SKM-1 (cell line): Measurements from ENCODE around the gene ZFYVE28.

Source experiments
- DNase-seq: peaks from one replicate; lab custom pipeline; 2025; ENCODE audit not compliant: unreplicated experiment; lab: John Stamatoyannopoulos, UW

ZFYVE28 gene

DNA sequence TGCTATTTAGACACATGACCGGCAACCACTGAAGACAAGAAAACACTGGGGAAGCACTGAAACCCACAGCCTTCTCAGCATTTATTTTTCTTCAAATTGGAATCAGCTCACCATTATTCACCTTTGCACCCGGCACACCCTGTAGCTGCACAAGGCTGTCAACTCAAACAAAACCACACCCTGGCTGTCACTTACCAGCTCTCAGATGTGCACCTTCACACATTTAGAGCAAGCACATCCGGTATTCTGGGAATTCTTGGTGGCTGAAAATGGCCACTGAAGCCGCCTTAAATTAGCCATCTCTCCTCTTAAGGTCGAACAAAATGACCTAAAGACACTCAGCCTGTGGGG, 5.9 kb downstream of the ZFYVE28 start:
- DNase-seq: no peak

DNA sequence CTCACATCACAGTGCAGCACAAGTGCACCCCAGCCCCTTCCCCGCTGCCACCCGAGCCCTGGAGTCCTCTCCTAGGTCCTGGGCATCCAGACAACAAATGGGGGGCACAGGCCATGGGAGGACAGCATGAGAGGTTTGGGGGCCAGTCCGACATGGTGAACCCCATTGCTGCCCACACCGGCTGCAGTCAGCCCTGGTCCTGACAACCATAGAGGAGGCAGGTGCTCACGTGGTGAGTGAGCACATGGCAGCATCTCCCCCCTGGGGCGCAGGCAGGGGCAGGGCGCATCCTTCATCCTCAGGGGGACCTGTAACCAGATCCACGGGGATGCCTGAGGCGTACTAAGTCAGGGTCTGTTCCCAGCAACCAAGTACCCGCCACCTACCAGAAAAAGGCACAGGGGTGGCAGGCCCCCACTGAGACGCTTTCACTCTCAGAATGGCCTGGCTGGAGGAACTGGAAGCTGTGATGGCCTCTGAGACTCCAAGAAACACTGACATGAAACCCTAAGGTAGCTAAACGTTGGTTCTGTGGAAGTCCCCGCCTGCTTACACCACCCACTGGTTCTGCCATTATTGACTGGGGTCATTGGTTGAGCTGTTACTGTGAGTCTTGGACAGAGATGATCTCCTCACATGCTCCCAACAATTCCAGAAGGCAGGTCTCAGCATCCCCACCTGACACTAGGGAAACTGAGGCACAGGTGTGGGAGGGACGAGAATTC, 6.5 kb downstream of the ZFYVE28 start:
- DNase-seq: no peak

DNA sequence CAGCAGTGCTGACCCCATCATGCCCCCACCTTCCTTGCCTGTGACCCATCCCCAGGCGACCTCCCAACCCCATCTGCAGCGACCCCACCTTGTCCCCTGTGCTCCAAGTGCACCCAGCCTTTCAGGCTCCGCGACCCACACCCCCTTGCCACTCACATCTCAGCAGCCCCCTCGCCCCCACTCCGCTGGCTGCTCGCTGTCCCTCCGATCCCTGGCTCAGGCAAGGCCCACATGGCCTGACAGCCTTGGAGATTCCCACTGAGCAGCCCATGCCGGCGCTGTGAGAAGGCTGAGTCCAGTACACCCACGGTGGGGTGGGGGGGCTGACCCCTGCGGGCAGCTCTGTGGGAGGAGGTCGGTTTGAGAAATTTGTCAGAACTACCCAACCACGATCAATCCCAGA, 9.1 kb downstream of the ZFYVE28 start:
- no peak for DNase-seq

DNA sequence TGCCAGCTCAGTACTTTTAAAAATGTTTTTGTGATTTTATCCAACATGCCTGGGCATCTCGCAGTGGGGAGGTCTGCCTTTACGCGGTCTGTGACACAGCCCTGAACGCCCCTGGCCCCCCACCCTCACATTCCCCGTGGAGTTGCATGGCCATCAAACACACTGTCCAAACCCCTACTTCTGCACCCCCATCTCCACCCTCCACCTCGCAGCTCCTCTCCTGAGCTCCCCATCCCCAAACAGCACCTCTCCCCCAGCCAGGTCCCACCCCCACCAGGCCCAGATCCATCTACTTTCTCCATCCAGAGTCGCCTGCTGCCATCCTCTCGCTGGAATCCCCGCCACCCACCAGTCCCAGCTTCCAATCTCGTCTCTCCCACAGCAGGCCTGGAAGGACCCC, 9.5 kb downstream of the ZFYVE28 start:
- no peak for DNase-seq

DNA sequence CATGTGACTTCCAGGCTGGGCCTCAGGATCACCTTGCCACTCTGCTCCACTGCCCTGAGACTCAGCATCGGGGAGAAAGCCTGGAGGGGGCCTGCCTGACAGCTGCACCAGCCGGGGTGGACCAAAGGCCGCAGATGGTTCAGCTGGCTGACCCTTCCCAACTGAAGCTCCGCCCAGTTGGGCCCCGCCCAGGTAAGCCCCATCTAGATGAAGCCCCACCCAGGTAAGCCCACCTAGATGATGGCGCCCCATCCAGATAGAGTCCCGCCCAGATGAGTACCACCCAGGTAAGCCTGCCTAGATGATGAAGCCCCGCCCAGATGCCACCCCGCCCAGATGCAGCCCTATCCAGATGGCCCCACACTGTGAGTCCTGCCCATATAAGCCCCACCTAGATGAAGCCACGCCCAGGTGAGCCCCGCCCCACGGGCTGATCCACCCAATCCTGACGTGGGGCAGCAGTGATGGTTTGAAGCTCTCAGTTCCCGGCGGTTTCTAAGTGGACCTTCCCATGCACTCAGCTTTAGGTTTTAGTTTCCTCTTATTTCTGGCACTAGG, 10.0 kb downstream of the ZFYVE28 start:
- DNase-seq: no peak

DNA sequence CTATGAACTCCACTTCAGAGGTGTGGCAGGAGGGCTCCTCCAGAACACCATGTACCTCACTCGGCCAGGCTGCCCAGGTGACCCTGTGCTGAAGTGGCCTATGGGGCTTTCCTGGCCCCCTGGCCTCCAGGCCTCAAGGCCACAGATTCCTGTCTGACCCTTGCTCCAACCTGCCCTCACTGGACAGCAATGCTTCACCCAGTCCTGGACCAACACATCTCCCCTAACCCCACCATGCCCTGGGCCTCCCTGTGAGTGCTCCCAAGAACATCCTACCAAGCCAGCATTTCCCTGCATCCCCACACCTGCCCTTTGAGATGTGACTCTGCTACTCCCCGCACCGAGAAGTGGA, 10.5 kb downstream of the ZFYVE28 start:
- no peak for DNase-seq

DNA sequence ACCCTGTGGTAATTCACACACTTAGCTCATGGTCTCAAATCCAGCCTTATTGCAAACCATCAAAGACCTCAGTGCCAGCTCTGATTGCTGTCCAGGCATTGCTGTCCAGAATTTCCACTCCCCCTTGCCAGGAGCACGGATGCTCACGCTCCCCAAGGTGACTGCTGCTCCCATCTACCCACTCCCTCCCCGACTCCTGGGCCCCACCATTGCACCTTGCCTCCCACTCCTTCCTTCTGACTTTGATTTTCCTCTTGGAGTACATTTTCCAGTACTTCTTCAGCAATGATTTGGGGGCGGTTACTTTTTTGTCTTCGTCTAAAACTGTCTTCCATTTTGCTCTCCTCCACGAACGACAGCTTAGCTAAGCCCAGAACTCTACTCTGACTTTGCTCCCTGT, 11.5 kb downstream of the ZFYVE28 start:
- no peak for DNase-seq

DNA sequence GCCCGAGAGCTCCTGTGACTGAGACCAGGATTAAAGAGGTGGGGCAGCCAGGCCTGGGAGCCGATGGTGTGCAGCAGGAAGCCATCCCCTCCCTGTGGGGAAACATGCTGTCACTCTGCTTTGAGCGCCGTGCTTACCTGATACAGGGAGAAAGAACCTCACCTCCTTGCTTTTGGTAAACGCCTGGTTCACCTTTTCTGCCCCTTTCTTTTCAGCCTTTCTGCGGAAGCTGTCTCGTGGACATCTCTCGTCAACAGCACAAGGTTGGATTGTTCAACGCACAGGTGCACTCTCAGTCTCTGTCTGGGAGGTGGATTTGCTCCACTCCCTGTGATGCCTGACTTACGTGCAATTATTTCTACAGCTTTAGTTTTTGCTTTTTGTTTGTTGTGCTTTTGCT, 12.0 kb downstream of the ZFYVE28 start:
- DNase-seq: no peak

DNA sequence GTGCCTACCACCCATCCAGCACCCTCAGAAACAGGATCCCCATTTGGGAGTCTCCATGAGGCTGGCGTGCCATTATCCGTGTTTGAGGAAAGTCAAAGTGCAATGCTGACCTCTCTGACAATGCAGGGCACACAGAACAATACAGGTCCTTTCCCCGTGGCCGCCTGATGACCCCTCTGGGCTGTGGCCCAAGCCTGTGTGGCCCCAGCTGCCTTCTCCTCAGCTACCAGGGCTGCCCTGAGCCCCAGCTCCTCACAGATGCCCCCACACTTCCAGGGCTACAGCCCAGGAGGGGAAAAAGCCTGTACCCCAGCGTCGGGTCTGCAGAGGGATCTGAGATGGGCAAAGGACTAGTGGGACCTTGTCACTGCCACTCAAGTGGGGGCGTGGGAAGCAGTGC, 15.5 kb downstream of the ZFYVE28 start:
- no peak for DNase-seq

DNA sequence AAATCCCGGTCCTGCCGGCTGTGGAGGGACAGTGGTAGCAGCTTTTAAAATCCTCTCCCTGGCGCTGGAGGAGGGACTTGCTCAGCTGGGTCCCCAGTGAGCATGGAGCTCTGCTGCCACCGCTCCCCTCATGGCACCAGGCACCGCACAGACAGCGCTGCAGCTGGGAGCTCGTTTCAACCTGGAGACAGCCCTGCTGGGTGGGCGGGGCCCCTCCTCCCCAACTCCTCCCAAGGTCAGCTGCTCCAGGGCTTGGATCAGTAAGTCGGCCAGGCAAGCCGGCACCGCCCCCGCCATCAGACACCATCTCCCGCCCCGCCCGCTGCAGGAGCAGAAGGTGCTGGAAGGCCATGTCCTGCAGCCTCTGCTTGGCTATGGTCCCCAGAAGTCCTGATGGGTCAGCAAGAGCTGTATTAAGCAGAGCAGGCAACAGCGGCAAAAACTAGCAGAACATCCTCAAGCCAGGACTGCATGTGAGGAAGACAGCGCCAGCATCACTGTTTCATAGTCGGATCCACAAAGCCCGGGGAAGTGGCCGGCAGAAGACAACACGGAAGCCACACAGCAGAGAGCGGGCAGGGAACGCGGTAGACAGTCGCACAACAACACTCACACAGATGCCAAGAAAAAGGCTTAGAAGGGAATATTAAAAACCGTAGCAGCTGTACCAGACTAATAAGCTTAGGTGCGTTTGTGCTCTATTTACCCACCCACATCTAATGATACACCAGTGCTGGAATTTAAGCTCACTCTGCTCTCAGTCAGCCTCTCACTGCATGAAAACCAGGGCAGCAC, 16.2 kb downstream of the ZFYVE28 start:
- no peak for DNase-seq

DNA sequence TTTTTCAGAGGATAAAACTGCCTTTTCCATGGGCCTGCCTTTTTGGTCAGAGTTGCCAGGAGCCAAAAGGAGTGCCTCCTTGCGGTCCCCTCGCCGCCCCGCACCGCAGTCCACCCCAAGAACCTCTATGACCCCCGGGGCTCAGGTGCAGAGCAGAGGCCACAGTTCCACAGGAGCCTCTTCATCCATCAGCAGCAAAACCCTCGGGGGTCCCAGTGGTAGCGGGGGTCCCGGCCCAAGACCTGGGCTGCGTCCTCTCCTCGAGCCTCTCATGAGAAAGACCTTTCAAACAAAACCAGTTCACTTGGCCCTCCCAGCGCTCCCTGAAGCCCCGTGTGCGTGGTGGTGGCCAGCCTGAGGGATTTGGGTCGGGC, 16.8 kb downstream of the ZFYVE28 start:
- DNase-seq: no peak

DNA sequence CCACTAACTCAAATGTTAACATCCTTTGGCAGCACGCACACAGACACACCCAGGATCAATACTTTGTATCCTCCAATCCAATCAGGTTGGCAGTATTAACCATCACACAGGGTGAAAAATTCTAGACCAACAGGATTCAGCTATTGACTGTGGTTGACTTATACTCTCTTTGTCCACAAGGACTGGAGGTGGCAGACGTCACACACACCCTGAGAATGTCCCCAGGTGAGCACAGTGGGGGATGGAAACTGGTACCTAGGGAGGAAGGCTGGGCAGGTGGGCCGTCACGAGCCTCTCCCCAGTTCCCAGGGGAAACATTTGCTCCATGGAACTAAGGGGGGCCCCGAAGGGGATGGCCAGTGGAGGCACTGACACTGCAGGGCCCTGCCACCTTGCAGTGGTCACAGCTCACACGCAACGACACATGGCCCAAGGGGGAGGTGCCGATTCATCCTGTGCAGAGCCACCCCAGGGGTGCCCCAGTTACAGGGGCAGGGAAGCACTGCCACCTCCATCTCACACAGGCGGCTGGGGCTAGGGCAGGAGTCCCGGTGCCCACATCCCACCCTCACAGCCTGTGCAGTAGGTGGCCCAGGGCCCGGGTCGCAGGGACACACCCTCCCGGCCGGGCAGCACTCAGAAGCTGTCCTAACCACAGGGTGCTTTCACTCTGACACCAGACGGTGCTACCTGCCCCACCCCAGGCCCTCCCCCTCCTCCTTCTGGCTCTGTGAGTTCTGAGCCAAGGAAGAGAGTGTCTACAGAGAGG, 17.4 kb downstream of the ZFYVE28 start:
- no peak for DNase-seq

DNA sequence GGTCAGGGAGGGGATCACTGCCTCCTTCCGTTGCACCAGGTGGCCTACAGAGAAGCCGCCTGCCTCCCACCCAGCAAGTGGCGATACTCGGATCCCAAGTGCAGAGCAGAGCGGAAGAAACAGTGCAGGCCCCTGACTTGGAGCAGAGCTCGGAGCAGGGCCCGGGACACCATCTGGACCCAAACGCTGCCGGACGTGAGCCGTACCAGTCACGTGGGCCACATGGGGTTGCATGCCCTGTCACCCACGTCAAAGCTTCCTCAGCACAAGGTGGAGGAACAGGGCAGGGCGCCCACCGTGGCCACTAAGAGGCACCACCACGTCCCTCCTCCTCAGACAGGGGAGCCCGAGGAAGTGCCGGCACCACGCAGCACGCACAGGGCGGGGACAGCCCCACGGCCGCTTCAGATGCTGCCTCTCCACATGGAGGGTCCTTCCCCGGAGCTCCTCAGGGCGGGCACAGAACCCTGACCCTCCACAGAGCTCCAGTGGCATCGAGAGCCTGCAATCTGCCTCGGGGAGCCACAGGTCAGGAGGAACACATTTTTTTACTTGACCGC, 18.7 kb downstream of the ZFYVE28 start:
- no peak for DNase-seq

DNA sequence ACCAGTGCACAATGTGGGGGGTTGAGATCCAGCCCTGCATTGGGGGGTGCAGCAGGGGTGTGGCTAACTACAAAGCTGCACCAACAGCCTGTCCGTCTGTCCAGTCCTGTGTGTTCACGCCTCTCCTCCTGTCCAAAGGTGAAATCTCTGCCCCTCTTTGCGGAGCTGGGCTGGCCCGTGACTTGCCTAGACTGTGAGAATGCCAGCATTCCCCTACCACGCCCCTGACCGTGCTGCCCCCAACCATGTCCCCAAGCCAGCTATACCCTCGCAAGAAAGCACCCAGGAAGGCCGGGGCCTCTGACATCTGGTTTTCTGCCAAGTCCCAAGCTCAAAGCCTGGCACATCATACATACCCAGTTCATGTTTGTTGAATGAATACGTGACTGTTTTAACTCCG, 19.2 kb downstream of the ZFYVE28 start:
- no peak for DNase-seq

DNA sequence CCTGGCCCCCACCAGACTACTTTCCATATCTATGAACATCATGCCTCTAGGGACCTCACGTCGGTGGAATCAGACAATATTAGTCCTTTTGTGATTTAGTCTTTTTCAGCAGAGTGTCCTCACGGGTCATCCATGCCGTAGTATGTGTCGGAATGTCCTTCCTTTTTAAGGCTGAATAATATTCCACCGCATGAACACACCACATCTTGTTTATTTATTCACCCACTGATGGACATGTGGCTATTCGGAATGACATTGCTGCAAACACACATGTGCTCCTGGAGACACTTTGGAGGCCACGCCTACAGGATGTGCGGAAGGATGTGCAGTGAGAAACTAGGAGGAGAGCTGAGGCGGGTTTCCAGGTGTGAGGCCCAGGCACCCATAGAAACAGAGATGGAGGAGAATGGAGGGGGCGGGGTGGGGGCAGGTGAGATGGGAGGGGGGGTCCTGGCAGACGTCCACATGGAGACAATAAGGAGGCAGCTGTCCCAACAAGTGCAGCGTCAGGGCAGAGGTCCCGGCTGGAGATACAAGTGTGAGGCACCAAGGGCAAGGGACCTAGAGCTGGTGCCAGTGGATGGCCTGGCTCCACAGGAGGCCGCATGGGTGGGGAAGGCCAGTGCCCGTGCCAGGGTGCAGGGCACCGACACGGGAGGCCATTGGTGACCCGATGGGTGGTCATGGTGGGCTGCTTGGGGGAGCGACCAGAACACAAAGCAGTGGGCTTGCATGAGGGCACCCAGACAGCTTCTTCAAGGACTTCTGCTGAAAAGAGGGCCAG, 20.7 kb downstream of the ZFYVE28 start:
- no peak for DNase-seq

DNA sequence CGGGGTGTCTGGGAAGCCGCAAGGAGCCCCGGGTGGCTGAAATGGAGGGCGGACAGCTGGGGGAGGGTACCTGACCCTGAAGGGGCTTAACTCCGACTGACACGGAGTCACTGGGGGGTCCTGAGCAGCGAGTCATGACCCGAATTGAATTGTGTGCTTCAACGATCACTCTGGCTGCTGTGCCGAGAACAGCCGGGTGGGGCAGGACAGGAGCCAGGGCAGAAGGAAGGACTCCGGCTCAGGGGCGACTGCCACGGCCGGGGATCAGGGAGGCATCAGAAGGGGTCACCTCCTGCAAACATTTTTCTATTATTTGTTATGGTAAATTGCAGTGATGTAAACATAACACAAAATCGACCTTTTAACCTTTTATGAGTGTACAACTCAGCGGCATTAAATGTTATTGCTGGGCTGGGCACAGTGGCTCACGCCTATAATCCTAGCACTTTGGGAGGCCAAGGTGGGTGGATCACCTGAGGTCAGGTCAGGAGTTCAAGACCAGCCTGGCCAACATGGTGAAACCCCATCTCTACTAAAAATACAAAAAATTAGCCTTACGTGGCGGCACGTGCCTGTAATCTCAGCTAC, 21.6 kb downstream of the ZFYVE28 start:
- DNase-seq: no peak

DNA sequence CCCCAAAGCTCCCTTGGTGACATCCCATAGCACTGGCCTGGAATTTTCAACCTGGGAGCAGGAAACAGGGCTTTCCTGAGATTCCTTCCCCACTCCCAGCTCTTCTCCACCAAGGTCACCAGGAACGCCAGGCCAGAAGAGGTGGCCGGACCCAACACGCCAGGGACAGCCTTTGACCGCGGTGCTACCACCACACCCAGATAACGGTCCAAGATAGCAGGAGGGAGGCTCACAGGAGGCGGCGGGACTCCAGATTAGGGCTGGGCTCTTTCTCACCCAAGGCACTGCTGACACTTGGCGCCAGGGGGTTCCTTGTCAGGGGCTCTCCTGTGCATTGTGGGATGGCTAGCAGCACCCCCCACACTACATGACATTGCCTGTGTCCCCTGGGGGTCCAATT, 22.9 kb downstream of the ZFYVE28 start:
- no peak for DNase-seq

DNA sequence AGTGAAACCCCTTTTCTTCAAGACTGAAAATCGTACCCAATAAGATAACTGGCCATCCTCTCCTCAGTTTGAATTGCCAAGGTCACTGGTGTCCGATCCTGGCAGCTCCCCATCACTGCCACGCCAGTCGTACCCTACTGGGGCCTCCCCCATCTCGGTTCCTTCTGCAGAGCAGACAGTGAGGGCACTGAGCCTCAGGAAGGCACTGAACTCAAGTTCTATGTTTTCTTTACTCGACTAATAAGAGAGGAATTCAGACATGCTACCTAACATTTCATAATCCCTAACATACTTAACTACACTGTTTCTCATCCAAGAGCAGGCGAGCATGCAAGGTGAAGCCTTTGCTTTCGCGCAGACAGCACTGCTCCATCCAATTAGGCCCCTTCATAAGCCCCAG, 23.4 kb downstream of the ZFYVE28 start:
- no peak for DNase-seq

DNA sequence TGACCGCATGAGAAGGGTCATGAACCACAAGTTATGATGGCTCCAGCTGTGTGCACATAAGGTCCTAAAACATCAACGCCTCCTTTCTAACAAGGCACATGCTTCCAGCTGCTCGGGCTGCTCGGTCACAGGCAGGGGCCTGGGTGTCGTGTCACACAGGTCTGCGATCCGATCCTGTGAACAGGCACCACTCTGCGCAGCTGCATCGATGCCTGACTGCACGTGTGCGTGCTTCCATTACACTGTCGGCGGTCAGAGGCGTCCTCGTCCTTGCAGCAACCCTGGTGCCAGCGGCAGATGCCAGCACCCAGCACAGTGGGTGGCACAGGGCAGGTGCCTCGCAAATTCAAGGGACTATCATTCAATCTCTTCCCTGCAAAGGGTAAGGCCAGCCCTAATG, 23.9 kb downstream of the ZFYVE28 start:
- DNase-seq: no peak
